ENCODE data around the gene KIAA0513.

GRCh38 chr16:85062323-85062722 lies 34.7 kb downstream of the KIAA0513 start:
- TF ChIP-seq, protein P1, sequence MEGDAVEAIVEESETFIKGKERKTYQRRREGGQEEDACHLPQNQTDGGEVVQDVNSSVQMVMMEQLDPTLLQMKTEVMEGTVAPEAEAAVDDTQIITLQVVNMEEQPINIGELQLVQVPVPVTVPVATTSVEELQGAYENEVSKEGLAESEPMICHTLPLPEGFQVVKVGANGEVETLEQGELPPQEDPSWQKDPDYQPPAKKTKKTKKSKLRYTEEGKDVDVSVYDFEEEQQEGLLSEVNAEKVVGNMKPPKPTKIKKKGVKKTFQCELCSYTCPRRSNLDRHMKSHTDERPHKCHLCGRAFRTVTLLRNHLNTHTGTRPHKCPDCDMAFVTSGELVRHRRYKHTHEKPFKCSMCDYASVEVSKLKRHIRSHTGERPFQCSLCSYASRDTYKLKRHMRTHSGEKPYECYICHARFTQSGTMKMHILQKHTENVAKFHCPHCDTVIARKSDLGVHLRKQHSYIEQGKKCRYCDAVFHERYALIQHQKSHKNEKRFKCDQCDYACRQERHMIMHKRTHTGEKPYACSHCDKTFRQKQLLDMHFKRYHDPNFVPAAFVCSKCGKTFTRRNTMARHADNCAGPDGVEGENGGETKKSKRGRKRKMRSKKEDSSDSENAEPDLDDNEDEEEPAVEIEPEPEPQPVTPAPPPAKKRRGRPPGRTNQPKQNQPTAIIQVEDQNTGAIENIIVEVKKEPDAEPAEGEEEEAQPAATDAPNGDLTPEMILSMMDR (IDR thresholded peaks at IDR 0.05) = no peak
- TF ChIP-seq POLR2A (IDR thresholded peaks at IDR 0.05) (no peak), EP300 (IDR thresholded peaks at IDR 0.05) (no peak)
